Subcutaneous abdominal adipose tissue (tissue), 5 donors: Measurements from ENCODE around the gene OBSCN.
"Not testable (repeated sequence)": the region's sequence is repeated elsewhere in the genome, so short reads cannot be mapped to it uniquely, and the experiment has no call there.

Experiments
- H3K27ac ChIP-seq: one replicate; pipeline ENCODE4 v1.7.0; 2013; ENCODE audit warnings: low read depth, mild to moderate bottlenecking, inconsistent platforms, low read length, moderate library complexity
- H3K27me3 ChIP-seq, 5 donors: one replicate each; pipeline ENCODE4 v1.7.0; 2013; ENCODE audit warnings: low read length in 5 of 5, inconsistent platforms in 1 of 5; ENCODE audit not compliant: control insufficient read depth in 5 of 5, insufficient read depth in 4 of 5
- H3K36me3 ChIP-seq, 5 donors: one replicate each; pipeline ENCODE4 v1.7.0; 2013; ENCODE audit warnings: low read length in 5 of 5; ENCODE audit not compliant: control insufficient read depth in 5 of 5, insufficient read depth in 5 of 5
- H3K4me1 ChIP-seq, 5 donors: one replicate each; pipeline ENCODE4 v1.7.0; 2013; ENCODE audit warnings: low read length in 5 of 5, mild to moderate bottlenecking in 3 of 5, moderate library complexity in 1 of 5; ENCODE audit not compliant: control insufficient read depth in 5 of 5, insufficient read depth in 5 of 5
- H3K4me3 ChIP-seq, 5 donors: one replicate each; pipeline ENCODE4 v1.7.0; 2013; ENCODE audit warnings: low read length in 5 of 5, low read depth in 1 of 5
- H3K9ac ChIP-seq, 5 donors: one replicate each; pipeline ENCODE4 v1.7.0; 2013; ENCODE audit warnings: low read length in 5 of 5, mild to moderate bottlenecking in 4 of 5, moderate library complexity in 3 of 5
- H3K9me3 ChIP-seq, 5 donors: one replicate each; pipeline ENCODE4 v1.7.0; 2013; ENCODE audit warnings: low read length in 5 of 5; ENCODE audit not compliant: control insufficient read depth in 5 of 5
- donor health status: healthy.
- donor health status: healthy.
- donor health status: healthy.
- donor health status: healthy.
- donor health status: healthy.

OBSCN gene

GRCh38 chr1:228233136-228233535 lies 25.3 kb downstream of the OBSCN start:
- no peaks in the 10 kb centered on the region for H3K4me1 ChIP-seq
- H3K27me3 ChIP-seq, result no peaks in the 10 kb centered on the region
- H3K9ac ChIP-seq, result no peak overlapping the region
- H3K36me3 ChIP-seq, result no peaks in the 10 kb centered on the region
- H3K4me3 ChIP-seq, result no peak overlapping the region
- H3K9me3 ChIP-seq, result no peaks in the 10 kb centered on the region
- H3K27ac ChIP-seq, result no peak overlapping the region

GRCh38 chr1:228234921-228235320 lies 27.1 kb downstream of the OBSCN start:
- H3K9me3 ChIP-seq, result peaks cover 0 to 3% (median 0%) of the 10 kb centered on the region in 5 donors
- no peaks in the 10 kb centered on the region for H3K4me1 ChIP-seq
- H3K27ac ChIP-seq, result no peak overlapping the region
- no peak overlapping the region for H3K4me3 ChIP-seq
- H3K36me3 ChIP-seq, result no peaks in the 10 kb centered on the region
- H3K27me3 ChIP-seq, result peaks cover 0 to 3% (median 0%) of the 10 kb centered on the region in 5 donors
- no peak overlapping the region for H3K9ac ChIP-seq

- Histone ChIP-seq H3K4me1 (no peaks in the 10 kb centered on the region), H3K36me3 (no peaks in the 10 kb centered on the region), H3K9me3 (peaks cover 0 to 14% (median 10%) of the 10 kb centered on the region in 5 donors), H3K9ac (no peak overlapping the region), H3K27ac (no peak overlapping the region), H3K27me3 (peaks cover 0 to 3% (median 0%) of the 10 kb centered on the region in 5 donors), H3K4me3 (no peak overlapping the region)
These were observed 28.9 kb downstream of the OBSCN start for GRCh38 chr1:228236744-228237143.

- Histone ChIP-seq H3K9me3 (peaks cover 5 to 23% (median 22%) of the 10 kb centered on the region in 5 donors), H3K36me3 (no peaks in the 10 kb centered on the region), H3K4me1 (no peaks in the 10 kb centered on the region)
These were observed 30.2 kb downstream of the OBSCN start for GRCh38 chr1:228238007-228238406.

GRCh38 chr1:228238461-228238860 lies 30.6 kb downstream of the OBSCN start:
- Histone ChIP-seq H3K4me1 (no peaks in the 10 kb centered on the region), H3K9ac (no peak overlapping the region), H3K4me3 (no peak overlapping the region), H3K27ac (no peak overlapping the region), H3K27me3 (peaks cover 0 to 3% (median 0%) of the 10 kb centered on the region in 5 donors), H3K36me3 (no peaks in the 10 kb centered on the region), H3K9me3 (peaks cover 10 to 27% (median 26%) of the 10 kb centered on the region in 5 donors)

More at GRCh38 chr1:228238007-228238406, 30.2 kb downstream of the OBSCN start:
- no peak overlapping the region for H3K9ac ChIP-seq
- H3K27ac ChIP-seq, result no peak overlapping the region
- H3K27me3 ChIP-seq, result peaks cover 0 to 3% (median 0%) of the 10 kb centered on the region in 5 donors
- no peak overlapping the region for H3K4me3 ChIP-seq

GRCh38 chr1:228240411-228241240 lies 32.8 kb downstream of the OBSCN start:
- H3K36me3 ChIP-seq, result no peaks in the 10 kb centered on the region
- H3K9ac ChIP-seq, result no peak overlapping the region
- H3K27ac ChIP-seq, result no peak overlapping the region
- peak overlapping the region in 1 of 5 donors; percentile 25 for H3K4me3 ChIP-seq
- H3K9me3 ChIP-seq, result peaks cover 18 to 48% (median 37%) of the 10 kb centered on the region in 5 donors
- H3K4me1 ChIP-seq, result no peaks in the 10 kb centered on the region
- H3K27me3 ChIP-seq, result peaks cover 0 to 3% (median 0%) of the 10 kb centered on the region in 5 donors

- Histone ChIP-seq H3K4me3 (peak overlapping the region in 1 of 5 donors; percentile 25), H3K36me3 (no peaks in the 10 kb centered on the region), H3K9ac (no peak overlapping the region), H3K27me3 (peaks cover 0 to 3% (median 0%) of the 10 kb centered on the region in 5 donors), H3K27ac (no peak overlapping the region), H3K9me3 (peaks cover 18 to 52% (median 43%) of the 10 kb centered on the region in 5 donors), H3K4me1 (no peaks in the 10 kb centered on the region)
These were observed 33.4 kb downstream of the OBSCN start for GRCh38 chr1:228241259-228241658.

GRCh38 chr1:228242409-228242808 lies 34.6 kb downstream of the OBSCN start:
- Histone ChIP-seq H3K27me3 (peaks cover 0 to 3% (median 0%) of the 10 kb centered on the region in 5 donors), H3K9ac (no peak overlapping the region), H3K36me3 (peaks cover 0 to 2% (median 0%) of the 10 kb centered on the region in 5 donors), H3K9me3 (peaks cover 18 to 58% (median 50%) of the 10 kb centered on the region in 5 donors), H3K4me3 (peak overlapping the region in 2 of 5 donors; percentile 7 to 26), H3K27ac (no peak overlapping the region), H3K4me1 (no peaks in the 10 kb centered on the region)

GRCh38 chr1:228243093-228243492 lies 35.2 kb downstream of the OBSCN start:
- no peak overlapping the region for H3K9ac ChIP-seq
- H3K9me3 ChIP-seq, result peaks cover 18 to 58% (median 50%) of the 10 kb centered on the region in 5 donors
- peaks cover 0 to 2% (median 0%) of the 10 kb centered on the region in 5 donors for H3K36me3 ChIP-seq
- peaks cover 0 to 3% (median 0%) of the 10 kb centered on the region in 5 donors for H3K27me3 ChIP-seq
- H3K4me1 ChIP-seq, result no peaks in the 10 kb centered on the region
- peak overlapping the region in 1 of 5 donors; percentile 5 for H3K4me3 ChIP-seq
- H3K27ac ChIP-seq, result no peak overlapping the region

GRCh38 chr1:228243989-228244388 lies 36.1 kb downstream of the OBSCN start:
- not testable (repeated sequence) for H3K36me3 ChIP-seq, H3K9ac ChIP-seq, H3K27me3 ChIP-seq, H3K4me1 ChIP-seq, H3K27ac ChIP-seq
- Histone ChIP-seq H3K4me3 (peak overlapping the region in 1 of 5 donors; percentile 14), H3K9me3 (peaks cover 18 to 58% (median 47%) of the 10 kb centered on the region in 5 donors)
